ENCODE measurements around the gene RUNX2. TPM values are rescaled to one million over a fixed set of nuclear protein-coding genes. Genes with fewer than 3 reads are reported as not detected.

RUNX2 gene
- total and polyA plus RNA-seq, 9 of the 15 experiments (the other 6 are each of a cell fraction or from before 2014, with no cell fraction given) = 0.29 to 1.00 (median 0.43) TPM

DNA sequence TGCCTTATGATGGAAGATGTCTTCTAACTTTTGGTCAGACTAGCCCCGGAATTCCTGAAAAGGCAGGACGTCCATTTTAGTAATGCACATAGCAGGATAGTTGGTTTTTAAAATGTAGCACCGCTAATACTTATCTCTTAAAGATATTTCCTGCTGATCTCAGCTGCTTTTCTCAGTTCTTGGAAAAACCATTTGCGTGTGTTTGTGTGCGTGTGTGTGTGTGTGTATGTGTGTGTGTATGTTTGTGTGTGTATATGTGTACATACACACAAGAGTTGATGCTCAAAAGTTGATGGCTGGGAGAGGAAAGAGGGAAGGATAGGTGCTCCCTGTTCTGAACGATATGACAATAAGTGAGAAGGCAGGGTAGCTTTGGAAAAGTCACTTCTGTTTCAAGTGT lies 111.3 kb downstream of the RUNX2 start (continued):
- peak in 1 of 2 experiments; percentile 19; a peak in 1 of 4 replicates for TF ChIP-seq HDAC1 (IDR thresholded peaks at IDR 0.05)
- peak; percentile 70 for TF ChIP-seq ZNF316 (IDR thresholded peaks at IDR 0.05)
- TF ChIP-seq CREB3L1 (IDR thresholded peaks at IDR 0.05; ENCODE audit: borderline replicate concordance, low read depth) = no peak
- no peak for TF ChIP-seq SRSF9 (IDR thresholded peaks at IDR 0.05; ENCODE audit: borderline replicate concordance, low read depth, low read length)
- TF ChIP-seq ZNF561 (CRISPR knock-in tag; conservative IDR thresholded peaks at IDR 0.05) = no peak
- TF ChIP-seq ZBTB12 (CRISPR knock-in tag; IDR thresholded peaks at IDR 0.05) = no peak
- peak; percentile 76; the same call in 1 of the 2 replicates for TF ChIP-seq ELF4 (CRISPR knock-in tag; IDR thresholded peaks at IDR 0.05)
- no peak for TF ChIP-seq CBX5 (IDR thresholded peaks at IDR 0.05; ENCODE audit: borderline replicate concordance, low read depth)
- peak; percentile 19; the same call in 1 of the 2 replicates for TF ChIP-seq MAFK (IDR thresholded peaks at IDR 0.05; ENCODE audit: low read length)
- TF ChIP-seq, protein P1, sequence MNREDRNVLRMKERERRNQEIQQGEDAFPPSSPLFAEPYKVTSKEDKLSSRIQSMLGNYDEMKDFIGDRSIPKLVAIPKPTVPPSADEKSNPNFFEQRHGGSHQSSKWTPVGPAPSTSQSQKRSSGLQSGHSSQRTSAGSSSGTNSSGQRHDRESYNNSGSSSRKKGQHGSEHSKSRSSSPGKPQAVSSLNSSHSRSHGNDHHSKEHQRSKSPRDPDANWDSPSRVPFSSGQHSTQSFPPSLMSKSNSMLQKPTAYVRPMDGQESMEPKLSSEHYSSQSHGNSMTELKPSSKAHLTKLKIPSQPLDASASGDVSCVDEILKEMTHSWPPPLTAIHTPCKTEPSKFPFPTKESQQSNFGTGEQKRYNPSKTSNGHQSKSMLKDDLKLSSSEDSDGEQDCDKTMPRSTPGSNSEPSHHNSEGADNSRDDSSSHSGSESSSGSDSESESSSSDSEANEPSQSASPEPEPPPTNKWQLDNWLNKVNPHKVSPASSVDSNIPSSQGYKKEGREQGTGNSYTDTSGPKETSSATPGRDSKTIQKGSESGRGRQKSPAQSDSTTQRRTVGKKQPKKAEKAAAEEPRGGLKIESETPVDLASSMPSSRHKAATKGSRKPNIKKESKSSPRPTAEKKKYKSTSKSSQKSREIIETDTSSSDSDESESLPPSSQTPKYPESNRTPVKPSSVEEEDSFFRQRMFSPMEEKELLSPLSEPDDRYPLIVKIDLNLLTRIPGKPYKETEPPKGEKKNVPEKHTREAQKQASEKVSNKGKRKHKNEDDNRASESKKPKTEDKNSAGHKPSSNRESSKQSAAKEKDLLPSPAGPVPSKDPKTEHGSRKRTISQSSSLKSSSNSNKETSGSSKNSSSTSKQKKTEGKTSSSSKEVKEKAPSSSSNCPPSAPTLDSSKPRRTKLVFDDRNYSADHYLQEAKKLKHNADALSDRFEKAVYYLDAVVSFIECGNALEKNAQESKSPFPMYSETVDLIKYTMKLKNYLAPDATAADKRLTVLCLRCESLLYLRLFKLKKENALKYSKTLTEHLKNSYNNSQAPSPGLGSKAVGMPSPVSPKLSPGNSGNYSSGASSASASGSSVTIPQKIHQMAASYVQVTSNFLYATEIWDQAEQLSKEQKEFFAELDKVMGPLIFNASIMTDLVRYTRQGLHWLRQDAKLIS (CRISPR knock-in tag; IDR thresholded peaks at IDR 0.05) = no peak
- no peak for TF ChIP-seq MTF1 (CRISPR knock-in tag; IDR thresholded peaks at IDR 0.05; ENCODE audit: borderline replicate concordance)
- TF ChIP-seq TBL1XR1 (IDR thresholded peaks at IDR 0.05; ENCODE audit: low read length in 2 of 2) = no peak
- TF ChIP-seq, protein P2, sequence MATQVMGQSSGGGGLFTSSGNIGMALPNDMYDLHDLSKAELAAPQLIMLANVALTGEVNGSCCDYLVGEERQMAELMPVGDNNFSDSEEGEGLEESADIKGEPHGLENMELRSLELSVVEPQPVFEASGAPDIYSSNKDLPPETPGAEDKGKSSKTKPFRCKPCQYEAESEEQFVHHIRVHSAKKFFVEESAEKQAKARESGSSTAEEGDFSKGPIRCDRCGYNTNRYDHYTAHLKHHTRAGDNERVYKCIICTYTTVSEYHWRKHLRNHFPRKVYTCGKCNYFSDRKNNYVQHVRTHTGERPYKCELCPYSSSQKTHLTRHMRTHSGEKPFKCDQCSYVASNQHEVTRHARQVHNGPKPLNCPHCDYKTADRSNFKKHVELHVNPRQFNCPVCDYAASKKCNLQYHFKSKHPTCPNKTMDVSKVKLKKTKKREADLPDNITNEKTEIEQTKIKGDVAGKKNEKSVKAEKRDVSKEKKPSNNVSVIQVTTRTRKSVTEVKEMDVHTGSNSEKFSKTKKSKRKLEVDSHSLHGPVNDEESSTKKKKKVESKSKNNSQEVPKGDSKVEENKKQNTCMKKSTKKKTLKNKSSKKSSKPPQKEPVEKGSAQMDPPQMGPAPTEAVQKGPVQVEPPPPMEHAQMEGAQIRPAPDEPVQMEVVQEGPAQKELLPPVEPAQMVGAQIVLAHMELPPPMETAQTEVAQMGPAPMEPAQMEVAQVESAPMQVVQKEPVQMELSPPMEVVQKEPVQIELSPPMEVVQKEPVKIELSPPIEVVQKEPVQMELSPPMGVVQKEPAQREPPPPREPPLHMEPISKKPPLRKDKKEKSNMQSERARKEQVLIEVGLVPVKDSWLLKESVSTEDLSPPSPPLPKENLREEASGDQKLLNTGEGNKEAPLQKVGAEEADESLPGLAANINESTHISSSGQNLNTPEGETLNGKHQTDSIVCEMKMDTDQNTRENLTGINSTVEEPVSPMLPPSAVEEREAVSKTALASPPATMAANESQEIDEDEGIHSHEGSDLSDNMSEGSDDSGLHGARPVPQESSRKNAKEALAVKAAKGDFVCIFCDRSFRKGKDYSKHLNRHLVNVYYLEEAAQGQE (IDR thresholded peaks at IDR 0.05; ENCODE audit: borderline replicate concordance) = no peak
- TF ChIP-seq, protein P2 (CRISPR knock-in tag; IDR thresholded peaks at IDR 0.05; ENCODE audit: low read depth) = no peak

Measured in K562 (cell line).